ENCODE data around the gene RPS15.

Gene RPS15

DNA sequence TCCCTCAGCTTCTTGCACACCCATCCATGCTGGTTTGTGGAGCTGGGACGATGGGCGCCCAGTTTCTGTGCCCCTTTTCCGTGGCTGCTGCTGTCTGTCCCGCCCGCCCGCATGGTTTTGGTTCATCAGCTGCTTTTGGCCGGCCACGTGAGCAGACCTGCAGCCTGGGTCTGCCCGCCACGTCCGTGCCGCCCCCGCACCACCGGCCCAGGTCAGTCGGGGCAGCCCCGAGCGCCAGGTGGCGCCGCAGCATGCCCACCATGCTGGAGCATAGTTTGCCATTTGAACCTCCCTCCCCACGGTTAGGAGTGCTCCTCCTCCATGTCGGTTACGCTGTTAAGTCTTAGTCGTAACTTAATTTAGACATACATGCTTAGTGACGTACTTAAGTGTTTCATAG lies 15.3 kb upstream of the RPS15 start:
- Mint-ChIP-seq H3K27ac (peak overlapping the region; percentile 54), H3K9me3 (no peaks in the 10 kb centered on the region), H3K27me3 (no peaks in the 10 kb centered on the region), H3K4me3 (no peak overlapping the region), H3K36me3 (ENCODE audit: low read depth) (peaks cover 62% of the 10 kb centered on the region), H3K4me1 (ENCODE audit: low read depth) (no peaks in the 10 kb centered on the region)

DNA sequence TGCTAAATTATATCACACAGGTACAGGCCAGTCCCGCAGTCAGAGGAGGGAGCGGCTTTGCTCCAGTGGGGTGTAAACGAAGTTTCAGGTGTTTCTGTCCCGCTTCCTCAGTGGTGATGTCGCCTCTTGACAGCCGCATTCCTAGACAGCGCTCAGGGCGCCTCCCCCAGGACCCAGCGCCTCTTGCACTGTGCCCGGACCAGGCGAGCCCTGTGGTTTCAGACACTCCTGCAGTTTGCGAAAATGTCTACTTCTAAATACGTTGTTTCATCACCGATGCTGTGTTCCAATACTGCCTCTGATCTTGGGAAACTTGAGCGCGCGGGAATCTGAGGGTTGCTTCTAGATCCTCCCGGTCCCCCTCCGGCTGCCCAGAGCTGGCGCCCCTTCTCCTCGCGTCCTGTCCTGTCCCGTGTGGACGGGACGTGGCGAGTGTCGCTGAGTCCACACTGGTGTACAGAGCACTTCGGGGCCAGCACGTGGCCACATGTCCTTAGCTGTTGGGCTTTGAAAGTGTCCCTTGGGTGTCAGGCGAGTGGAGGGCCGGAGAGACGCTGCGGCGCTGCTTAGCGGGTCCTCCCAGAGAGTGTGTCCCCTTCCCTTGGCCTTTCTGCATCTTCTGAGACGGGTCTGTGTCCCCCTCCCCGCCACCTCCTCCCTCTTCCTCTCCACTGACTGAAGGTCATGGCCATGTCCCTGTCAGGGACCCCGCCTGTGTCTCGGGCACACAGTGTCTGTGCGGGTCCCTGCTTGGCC lies 14.6 kb upstream of the RPS15 start:
- Mint-ChIP-seq H3K27ac (no peak overlapping the region), H3K9me3 (no peaks in the 10 kb centered on the region), H3K4me1 (ENCODE audit: low read depth) (no peaks in the 10 kb centered on the region), H3K27me3 (no peaks in the 10 kb centered on the region), H3K36me3 (ENCODE audit: low read depth) (peaks cover 59% of the 10 kb centered on the region), H3K4me3 (no peak overlapping the region)

DNA sequence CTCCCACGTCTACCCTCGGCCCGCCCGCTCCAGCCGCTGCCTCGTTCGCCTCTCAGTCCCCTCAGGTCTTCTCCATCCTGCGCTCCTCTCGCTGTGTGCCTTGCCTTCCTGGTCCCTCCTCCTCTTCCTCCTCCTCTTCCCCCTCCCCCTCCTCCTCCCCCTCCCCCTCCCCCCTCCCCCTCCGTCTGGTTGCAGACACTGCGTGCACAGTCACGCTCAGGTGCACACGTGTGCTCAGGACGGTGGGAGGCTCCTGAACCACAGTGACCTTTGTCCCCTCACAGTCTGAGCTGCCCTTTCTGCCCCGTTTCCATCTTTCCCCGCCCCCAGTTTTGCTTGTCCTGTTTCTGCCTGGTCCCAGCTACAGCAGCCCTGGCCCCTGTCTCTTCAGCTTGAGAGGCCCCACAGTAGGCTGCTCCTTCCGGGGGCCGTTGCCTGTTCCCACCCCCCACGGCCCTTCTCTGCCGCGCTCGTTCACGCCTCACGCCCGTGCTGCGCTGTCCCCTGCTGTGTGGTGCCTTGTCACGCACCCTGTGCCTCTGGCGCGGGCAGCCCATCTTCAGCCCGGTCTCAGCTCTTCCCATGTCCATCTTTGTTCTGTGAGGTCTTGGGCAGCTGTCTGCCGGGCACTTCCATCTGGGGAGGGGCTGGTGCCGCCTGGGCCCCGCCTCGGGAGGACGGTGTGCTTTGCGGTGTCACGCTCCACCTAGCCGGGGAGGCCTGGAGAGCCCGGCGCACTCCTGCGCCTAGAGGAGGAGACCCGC lies 13.8 kb upstream of the RPS15 start:
- no peaks in the 10 kb centered on the region for H3K9me3 Mint-ChIP-seq
- H3K27me3 Mint-ChIP-seq: no peaks in the 10 kb centered on the region
- H3K27ac Mint-ChIP-seq: no peak overlapping the region
- no peaks in the 10 kb centered on the region for H3K4me1 Mint-ChIP-seq (ENCODE audit: low read depth)
- H3K36me3 Mint-ChIP-seq (ENCODE audit: low read depth): peaks cover 52% of the 10 kb centered on the region
- no peak overlapping the region for H3K4me3 Mint-ChIP-seq

DNA sequence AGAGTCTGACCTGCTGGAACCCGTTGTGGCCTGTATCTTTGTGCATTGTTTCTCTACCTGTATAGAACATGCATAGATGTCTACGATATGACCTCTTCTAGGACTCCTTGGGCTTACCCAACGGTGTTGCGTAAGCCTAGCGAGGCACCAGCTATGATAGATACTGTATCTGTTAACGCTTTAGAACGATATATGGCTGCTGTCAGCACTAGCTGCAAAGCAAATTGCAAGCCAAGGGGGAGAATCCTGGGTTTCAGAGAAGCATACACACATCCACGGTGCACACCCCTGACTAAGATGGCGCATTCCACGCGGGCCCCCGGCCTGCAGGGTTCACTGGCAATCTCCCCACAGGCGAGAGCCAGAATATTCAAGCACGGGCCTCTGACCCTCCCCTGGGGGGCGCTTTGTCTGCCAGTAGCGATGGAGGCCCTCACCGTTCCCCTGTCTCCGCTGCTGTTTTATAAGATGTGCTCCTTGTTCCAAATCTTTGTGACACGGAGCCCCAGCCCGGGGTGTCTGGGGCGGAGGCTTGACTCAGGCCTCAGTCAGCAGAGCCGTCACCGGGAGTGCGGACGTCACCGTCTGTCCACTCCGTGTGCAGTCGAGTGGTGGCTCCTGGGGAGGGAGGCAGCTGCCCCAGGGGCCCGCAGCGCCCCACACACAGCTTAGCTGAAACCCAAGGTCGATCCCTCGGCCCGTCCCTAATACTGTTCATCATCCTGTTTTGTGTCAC lies 12.9 kb upstream of the RPS15 start:
- H3K4me3 Mint-ChIP-seq: no peak overlapping the region
- no peak overlapping the region for H3K27ac Mint-ChIP-seq
- H3K4me1 Mint-ChIP-seq (ENCODE audit: low read depth): no peaks in the 10 kb centered on the region
- peaks cover 48% of the 10 kb centered on the region for H3K36me3 Mint-ChIP-seq (ENCODE audit: low read depth)
- H3K27me3 Mint-ChIP-seq: no peaks in the 10 kb centered on the region
- no peaks in the 10 kb centered on the region for H3K9me3 Mint-ChIP-seq

DNA sequence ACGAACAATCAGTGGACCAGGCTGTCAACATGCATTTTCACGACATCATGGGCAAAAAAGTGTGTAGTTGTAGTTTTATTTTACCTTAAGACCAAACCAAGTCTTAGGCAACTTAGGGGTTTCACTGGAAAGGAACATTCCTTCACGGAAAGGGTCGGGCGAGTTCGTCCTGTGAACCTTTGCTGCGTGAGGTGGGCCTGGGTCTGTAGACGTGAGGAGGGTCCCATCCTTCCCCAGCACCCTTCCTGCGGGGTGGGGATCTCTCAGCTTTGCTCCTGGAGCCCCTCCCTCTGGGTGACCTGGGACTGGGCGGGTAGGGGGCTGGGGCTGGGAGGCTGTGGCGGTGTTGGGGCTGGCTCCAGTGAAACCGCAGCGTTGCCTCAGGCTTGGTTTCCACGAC lies 12.3 kb upstream of the RPS15 start:
- Mint-ChIP-seq H3K9me3 (no peaks in the 10 kb centered on the region), H3K4me1 (ENCODE audit: low read depth) (no peaks in the 10 kb centered on the region), H3K27ac (no peak overlapping the region), H3K4me3 (no peak overlapping the region), H3K27me3 (no peaks in the 10 kb centered on the region), H3K36me3 (ENCODE audit: low read depth) (peaks cover 43% of the 10 kb centered on the region)

DNA sequence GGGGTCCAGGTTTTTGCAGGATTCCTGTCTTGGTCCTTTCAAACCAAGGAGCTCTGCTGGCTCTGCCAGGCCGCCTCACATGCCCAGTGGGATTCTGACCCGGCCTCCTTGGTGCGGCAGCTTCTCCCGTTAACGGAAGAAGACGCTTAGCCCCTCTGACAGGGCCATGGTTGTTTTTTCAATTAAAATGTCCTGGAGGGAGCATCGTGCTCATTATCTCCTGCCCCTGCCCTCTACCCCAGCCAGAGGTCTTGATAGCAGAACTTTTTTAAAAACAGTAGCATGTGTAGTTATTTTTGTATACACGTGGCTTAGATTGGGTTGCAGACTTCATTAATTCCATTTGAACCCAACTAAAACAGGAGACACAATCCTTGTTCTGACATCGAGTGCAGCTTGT lies 11.5 kb upstream of the RPS15 start:
- H3K4me1 Mint-ChIP-seq (ENCODE audit: low read depth): no peaks in the 10 kb centered on the region
- no peak overlapping the region for H3K4me3 Mint-ChIP-seq
- no peaks in the 10 kb centered on the region for H3K9me3 Mint-ChIP-seq
- no peaks in the 10 kb centered on the region for H3K27me3 Mint-ChIP-seq
- no peak overlapping the region for H3K27ac Mint-ChIP-seq
- H3K36me3 Mint-ChIP-seq (ENCODE audit: low read depth): peaks cover 34% of the 10 kb centered on the region

DNA sequence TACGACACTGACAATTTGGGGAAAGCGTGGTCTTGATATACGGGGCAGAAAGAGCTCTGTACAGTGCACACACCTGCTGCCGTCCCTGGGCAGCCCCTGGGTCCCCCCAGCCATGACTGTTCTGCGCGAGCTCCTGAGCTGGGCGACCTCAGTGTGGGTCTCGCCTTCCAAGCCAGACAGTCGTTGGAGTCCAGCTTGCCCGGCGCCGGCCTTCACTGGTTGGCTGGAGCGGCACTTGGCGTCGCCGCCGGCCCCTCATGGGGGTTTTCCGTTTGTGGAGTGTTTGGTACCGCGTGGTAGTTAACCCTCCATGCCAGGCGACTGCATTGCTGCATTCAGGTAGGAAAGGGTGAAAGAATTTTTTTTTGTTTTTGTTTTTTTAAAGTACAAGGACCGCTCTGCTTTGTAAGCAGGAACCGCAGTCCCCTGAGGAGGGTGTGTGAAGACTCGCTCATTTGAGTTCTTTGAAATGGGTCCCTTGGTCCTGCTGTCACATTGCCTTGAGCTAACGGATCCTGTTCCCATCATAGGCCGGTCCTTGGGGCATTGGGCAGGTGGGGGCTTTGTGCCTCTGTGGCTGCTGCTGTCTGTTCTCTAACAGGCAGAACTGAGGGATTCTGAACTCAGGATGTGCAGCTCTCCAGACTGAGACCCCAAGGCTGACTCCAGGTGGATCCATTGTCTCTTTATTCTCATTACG lies 10.8 kb upstream of the RPS15 start:
- Mint-ChIP-seq H3K27me3 (no peaks in the 10 kb centered on the region), H3K36me3 (ENCODE audit: low read depth) (peaks cover 31% of the 10 kb centered on the region), H3K4me1 (ENCODE audit: low read depth) (no peaks in the 10 kb centered on the region)

DNA sequence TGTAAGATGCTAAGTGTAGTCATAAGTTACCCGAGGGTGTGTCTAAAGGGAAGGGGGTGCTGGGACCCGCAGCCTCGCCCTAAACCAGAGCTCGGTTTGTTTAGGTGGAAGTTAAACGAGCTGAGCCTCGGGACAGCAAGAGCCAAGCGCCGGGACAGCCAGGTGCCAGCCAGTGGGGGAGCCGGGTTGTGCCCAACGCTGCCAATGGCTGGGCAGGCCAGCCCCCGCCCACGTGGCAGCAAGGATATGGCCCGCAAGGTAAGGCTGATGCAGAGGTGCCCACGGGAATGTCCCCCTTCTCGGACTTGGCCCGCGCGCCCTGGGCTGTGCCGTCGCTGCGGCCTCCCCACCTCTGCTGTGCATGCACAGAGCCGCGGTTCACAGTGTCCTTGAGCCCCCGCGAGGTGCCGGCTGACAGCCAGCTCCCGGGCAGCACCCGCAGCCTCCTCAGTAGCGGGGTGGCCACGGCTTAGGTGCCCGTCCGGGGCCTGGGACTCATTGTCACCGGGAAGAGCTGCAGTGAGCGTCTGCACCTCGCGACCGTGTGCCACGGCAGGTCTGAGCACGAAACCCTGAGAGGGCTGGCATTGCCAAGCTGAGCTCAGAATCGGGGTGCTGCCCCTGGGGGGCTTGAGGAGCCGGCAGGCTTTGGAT lies 9.3 kb upstream of the RPS15 start:
- Mint-ChIP-seq H3K4me3 (no peak overlapping the region), H3K36me3 (ENCODE audit: low read depth) (peaks cover 17% of the 10 kb centered on the region), H3K27me3 (no peaks in the 10 kb centered on the region), H3K27ac (no peak overlapping the region), H3K4me1 (ENCODE audit: low read depth) (no peaks in the 10 kb centered on the region), H3K9me3 (no peaks in the 10 kb centered on the region)

More for the DNA sequence above, 10.8 kb upstream of the RPS15 start:
- H3K9me3 Mint-ChIP-seq: no peaks in the 10 kb centered on the region
- H3K27ac Mint-ChIP-seq: no peak overlapping the region
- no peak overlapping the region for H3K4me3 Mint-ChIP-seq

DNA sequence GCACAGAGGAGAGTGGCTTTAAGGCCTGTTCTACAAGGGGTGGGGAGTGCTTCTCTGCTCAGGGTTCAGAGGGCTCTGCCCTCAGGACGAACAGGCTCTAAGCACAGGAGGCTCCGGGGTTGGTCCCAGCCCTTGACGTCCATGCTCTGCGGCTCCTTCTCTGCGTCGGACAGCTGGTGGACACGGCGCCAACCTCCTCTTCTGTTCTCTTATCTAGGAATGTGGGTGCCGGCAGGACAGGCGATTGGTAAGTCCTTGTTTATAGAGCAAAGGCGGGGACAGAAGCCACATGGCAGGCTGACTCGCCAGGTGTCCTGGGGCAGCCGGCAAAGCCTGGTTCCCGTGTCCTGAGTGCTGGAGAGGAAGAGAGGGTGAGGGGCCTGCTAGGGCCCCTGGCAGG lies 8.4 kb upstream of the RPS15 start:
- no peaks in the 10 kb centered on the region for H3K4me1 Mint-ChIP-seq (ENCODE audit: low read depth)
- no peaks in the 10 kb centered on the region for H3K9me3 Mint-ChIP-seq
- H3K27me3 Mint-ChIP-seq: no peaks in the 10 kb centered on the region
- H3K27ac Mint-ChIP-seq: no peak overlapping the region
- peaks cover 15% of the 10 kb centered on the region for H3K36me3 Mint-ChIP-seq (ENCODE audit: low read depth)
- no peak overlapping the region for H3K4me3 Mint-ChIP-seq

DNA sequence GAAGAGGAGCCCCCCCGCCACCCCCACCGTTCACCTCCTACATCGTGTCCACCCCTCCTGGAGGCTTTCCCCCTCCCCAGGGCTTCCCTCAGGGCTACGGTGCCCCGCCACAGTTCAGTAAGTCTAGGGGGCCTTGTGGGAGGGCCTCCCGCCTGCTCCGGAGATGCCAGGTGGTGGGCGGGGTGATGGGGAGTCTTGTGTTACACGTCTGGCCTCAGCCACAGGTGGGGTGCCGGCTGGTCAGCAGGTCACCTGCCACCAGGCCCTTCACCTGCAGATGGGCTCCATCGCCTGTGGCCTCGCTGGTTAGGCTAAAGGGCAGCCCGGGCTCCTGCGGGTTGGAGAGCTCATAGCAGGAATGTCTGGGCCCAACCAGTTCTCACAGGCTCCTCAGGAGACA lies 8.0 kb upstream of the RPS15 start:
- H3K36me3 Mint-ChIP-seq (ENCODE audit: low read depth): peaks cover 12% of the 10 kb centered on the region
- no peaks in the 10 kb centered on the region for H3K9me3 Mint-ChIP-seq
- no peak overlapping the region for H3K27ac Mint-ChIP-seq
- no peak overlapping the region for H3K4me3 Mint-ChIP-seq
- no peaks in the 10 kb centered on the region for H3K4me1 Mint-ChIP-seq (ENCODE audit: low read depth)
- no peaks in the 10 kb centered on the region for H3K27me3 Mint-ChIP-seq

DNA sequence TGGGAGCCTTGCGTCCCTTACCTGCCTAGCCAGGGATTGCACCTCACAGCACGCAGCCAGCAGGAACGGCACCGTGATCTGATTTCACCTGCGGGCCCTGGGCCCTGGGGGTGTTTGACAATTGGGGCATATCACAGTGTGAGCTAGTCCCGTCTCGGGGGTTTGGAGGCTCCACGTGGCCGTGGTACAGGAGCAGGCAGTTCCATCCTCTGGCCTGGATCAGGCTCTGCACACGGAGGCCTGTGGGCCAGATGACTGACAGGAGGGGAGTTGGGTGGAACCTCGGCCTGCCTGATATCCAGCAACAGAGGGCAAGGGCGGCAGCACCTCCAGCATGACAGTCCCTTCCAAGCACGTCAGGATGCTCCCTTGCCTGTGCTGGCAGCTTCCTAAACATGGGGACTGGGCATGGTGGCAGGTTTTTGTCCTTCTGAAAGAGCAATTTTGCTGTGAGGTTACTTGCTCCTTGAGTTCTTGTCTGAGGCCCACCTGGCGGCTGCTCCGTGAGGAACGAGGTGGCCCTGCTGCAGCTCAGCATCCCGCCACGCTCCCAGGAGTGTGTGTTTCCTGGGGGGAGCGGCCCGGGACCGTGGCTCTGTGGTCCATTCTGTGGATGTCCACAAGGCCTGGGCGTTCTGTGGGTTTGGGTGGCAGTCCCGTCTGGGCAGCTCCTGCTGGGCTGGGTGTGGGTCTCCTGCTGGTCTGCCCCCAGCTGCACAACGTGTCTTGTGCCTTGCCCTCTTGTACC lies 6.3 kb upstream of the RPS15 start:
- H3K4me3 Mint-ChIP-seq: no peak overlapping the region
- H3K27ac Mint-ChIP-seq: no peak overlapping the region
- no peaks in the 10 kb centered on the region for H3K27me3 Mint-ChIP-seq
- H3K9me3 Mint-ChIP-seq: no peaks in the 10 kb centered on the region
- H3K4me1 Mint-ChIP-seq (ENCODE audit: low read depth): no peaks in the 10 kb centered on the region
- peaks cover 12% of the 10 kb centered on the region for H3K36me3 Mint-ChIP-seq (ENCODE audit: low read depth)

DNA sequence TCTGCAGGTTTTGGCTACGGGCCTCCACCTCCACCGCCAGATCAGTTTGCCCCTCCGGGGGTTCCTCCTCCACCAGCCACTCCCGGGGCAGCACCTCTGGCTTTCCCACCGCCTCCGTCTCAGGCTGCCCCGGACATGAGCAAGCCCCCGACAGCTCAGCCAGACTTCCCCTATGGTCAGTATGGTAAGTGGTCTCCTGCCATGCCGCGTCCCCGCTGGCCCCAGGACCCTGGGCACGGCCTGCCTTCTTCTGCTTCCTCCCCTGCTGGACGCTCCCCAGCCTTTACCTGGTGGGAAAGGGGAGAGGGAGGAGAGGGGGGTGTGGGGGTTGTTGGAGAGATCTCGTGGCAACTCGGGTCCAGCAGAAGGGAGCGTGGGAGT lies 5.7 kb upstream of the RPS15 start:
- peaks cover under 1% of the 10 kb centered on the region for H3K4me1 Mint-ChIP-seq (ENCODE audit: low read depth)
- H3K27me3 Mint-ChIP-seq: no peaks in the 10 kb centered on the region
- H3K9me3 Mint-ChIP-seq: no peaks in the 10 kb centered on the region
- H3K27ac Mint-ChIP-seq: no peak overlapping the region
- no peak overlapping the region for H3K4me3 Mint-ChIP-seq
- H3K36me3 Mint-ChIP-seq (ENCODE audit: low read depth): peaks cover 12% of the 10 kb centered on the region

DNA sequence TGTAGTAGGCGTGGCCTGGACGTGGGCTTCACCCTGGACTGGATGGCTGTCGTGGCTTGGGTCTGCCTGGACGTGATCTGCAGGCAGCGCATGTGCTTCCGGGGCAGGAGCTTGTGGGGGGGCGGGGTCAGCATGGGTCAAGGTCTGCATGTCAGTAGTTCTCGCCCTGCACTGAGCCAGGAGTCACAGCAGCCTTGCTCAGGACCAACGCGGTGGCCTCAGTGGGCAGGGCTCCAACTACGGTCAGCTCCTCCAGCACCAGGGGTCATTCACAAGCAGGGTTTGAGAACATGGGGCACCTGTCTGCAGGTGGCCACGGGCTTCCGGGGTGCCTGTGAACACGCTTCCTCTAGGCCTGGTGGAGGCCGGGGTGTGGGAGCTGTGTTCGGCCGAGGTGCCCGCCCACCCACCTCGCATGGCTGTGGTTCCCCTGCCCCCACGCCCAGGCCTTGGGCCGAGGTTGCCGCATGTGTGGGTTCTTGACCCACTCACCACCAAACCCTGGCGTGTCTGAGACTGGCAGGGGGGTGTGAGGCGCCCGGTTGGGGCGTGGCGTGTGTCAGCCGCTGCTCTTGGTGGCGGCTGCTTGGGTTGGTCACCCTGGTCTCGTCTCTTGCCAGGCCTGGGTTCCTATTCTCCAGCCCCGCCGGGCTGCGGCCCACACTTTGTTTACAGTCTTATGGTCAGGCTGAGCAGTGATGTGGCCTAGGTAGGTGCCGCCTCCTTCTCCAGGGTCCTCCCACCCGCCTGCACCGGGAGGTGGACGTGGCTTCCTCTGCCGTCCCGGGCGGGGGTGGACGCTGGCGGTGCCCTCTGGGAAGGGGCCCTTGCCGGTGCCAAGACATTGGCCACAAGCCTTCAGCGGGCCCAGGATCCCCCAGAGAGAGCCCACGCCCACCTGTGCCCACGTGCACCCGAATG lies 4.8 kb upstream of the RPS15 start:
- Mint-ChIP-seq H3K4me3 (no peak overlapping the region), H3K4me1 (ENCODE audit: low read depth) (peaks cover 9% of the 10 kb centered on the region), H3K9me3 (no peaks in the 10 kb centered on the region), H3K27ac (no peak overlapping the region), H3K36me3 (ENCODE audit: low read depth) (peaks cover 11% of the 10 kb centered on the region), H3K27me3 (no peaks in the 10 kb centered on the region)

All from stimulated activated naive CD8-positive, alpha-beta T cell treated with anti-CD3 and anti-CD28 coated beads, Interleukin-15, Interleukin-2, amounts not matched to agents 100 ng/mL and 50 ng/mL, for 24 hours (primary cell).